GM12891 (cell line): ENCODE measurements around the gene FCER1A.

Source experiments
- PAX5 ChIP-seq: IDR thresholded peaks from 2 replicates; pipeline ENCODE4 v1.6.1; 2011; ENCODE audit warnings: low read length, moderate library complexity, mild to moderate bottlenecking; ENCODE audit not compliant: insufficient read depth, severe bottlenecking
- POLR2A ChIP-seq: IDR thresholded peaks from 2 replicates; pipeline ENCODE4 v1.6.1; 2011; ENCODE audit warnings: low read depth, low read length, control low read depth
- POLR2AphosphoS5 ChIP-seq: IDR thresholded peaks from 2 replicates; pipeline ENCODE4 v1.6.1; 2011; ENCODE audit warnings: low read depth, low read length, control low read depth
- POU2F2 ChIP-seq: IDR thresholded peaks from 2 replicates; pipeline ENCODE4 v1.6.1; 2011; ENCODE audit warnings: low read depth, mild to moderate bottlenecking, control low read depth, low read length, moderate library complexity
- SPI1 ChIP-seq: IDR thresholded peaks from 2 replicates; pipeline ENCODE4 v1.6.1; 2011; ENCODE audit warnings: low read depth, low read length, control low read depth

DNA sequence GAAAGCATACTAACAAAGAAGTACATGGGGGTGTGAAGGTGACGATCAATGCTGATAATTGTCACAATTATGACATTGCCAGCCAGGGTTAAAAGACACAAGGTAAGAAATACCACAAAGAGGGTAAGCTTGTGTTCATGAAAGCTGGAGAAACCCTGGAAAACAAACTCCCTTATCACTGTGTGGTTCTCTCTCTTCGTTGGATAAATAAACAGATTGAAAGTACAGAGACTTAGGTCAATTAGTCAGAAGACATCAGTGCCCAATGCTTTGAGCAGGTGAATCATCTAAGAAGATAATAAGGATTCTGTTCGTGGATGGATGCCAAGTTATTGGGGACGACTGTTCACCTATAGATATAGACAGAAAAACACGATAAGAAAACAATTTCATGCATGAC, 22.4 kb upstream of the FCER1A start:
- TF ChIP-seq POLR2A (no peak), POLR2AphosphoS5 (no peak), PAX5 (no peak), POU2F2 (no peak), SPI1 (no peak)
